Hepatocyte (in vitro differentiated cells): ENCODE results near the gene EPHA10. TPM values are rescaled to one million over a fixed set of nuclear protein-coding genes. Genes with fewer than 3 reads are reported as not detected.

Source experiments
- DNase-seq: peaks from one replicate; pipeline ENCODE4 v3.0.0-alpha.2; 2016; ENCODE audit warnings: low spot score
- H2AFZ ChIP-seq: fragments of 200-600 bp; sonication (generic); 2 replicates; pipeline ENCODE4 v1.6.0; 2016; ENCODE audit warnings: antibody characterized with exemption, mild to moderate bottlenecking
- H3K27ac ChIP-seq: fragments of 200-600 bp; sonication (generic); 2 replicates; pipeline ENCODE4 v1.5.1; 2016; ENCODE audit warnings: mild to moderate bottlenecking
- H3K27me3 ChIP-seq: fragments of 200-600 bp; sonication (generic); 2 replicates; pipeline ENCODE4 v1.6.1; 2016
- H3K36me3 ChIP-seq: fragments of 200-600 bp; sonication (generic); replicated peaks from 2 replicates; pipeline ENCODE4 v1.5.1; 2016; ENCODE audit warnings: low read depth; ENCODE audit not compliant: insufficient read depth
- H3K4me1 ChIP-seq: fragments of 200-600 bp; sonication (generic); 2 replicates; pipeline ENCODE4 v1.5.1; 2016; ENCODE audit warnings: mild to moderate bottlenecking, moderate library complexity; ENCODE audit not compliant: insufficient read depth
- H3K4me2 ChIP-seq: fragments of 200-600 bp; sonication (generic); 2 replicates; pipeline ENCODE4 v1.6.0; 2016
- H3K4me3 ChIP-seq: fragments of 200-600 bp; sonication (generic); 2 replicates; pipeline ENCODE4 v1.5.1; 2016; ENCODE audit warnings: mild to moderate bottlenecking
- H3K79me2 ChIP-seq: fragments of 200-600 bp; sonication (generic); 2 replicates; pipeline ENCODE4 v1.6.0; 2017; ENCODE audit warnings: mild to moderate bottlenecking
- H3K9me2 ChIP-seq: fragments of 200-600 bp; sonication (generic); replicated peaks from 2 replicates; pipeline ENCODE4 v1.6.0; 2017; ENCODE audit warnings: mild to moderate bottlenecking; ENCODE audit not compliant: insufficient read depth
- H3K9me3 ChIP-seq: fragments of 200-600 bp; sonication (generic); 2 replicates; pipeline ENCODE4 v1.5.1; 2016; ENCODE audit warnings: low read depth, mild to moderate bottlenecking
- H4K20me1 ChIP-seq: fragments of 200-600 bp; sonication (generic); 2 replicates; pipeline ENCODE4 v1.6.0; 2016; ENCODE audit warnings: mild to moderate bottlenecking; ENCODE audit not compliant: insufficient read depth, poor library complexity, severe bottlenecking
- EZH2 ChIP-seq: fragments of 200-600 bp; sonication (generic); IDR thresholded peaks from 2 replicates; pipeline ENCODE4 v1.6.1; 2016; ENCODE audit warnings: antibody characterized with exemption, mild to moderate bottlenecking, borderline replicate concordance
- EZH2phosphoT487 ChIP-seq: fragments of 200-600 bp; sonication (generic); IDR thresholded peaks from one replicate; pipeline ENCODE4 v1.6.1; 2018; ENCODE audit warnings: antibody characterized with exemption, mild to moderate bottlenecking, low read depth, moderate library complexity; ENCODE audit not compliant: unreplicated experiment, severe bottlenecking
- WGBS: methylation state at CpG from one replicate; pipeline ENCODE4 v1.1.6; 2016; ENCODE audit warnings: low lambda C conversion rate; ENCODE audit errors: missing lambda C conversion rate; 5-methylcytosine and 5-hydroxymethylcytosine counted together
- polyA plus RNA-seq: library from polyadenylated mRNA; unstranded; fragments of >200 nt; fragmentation: Nextera tagmentation; extraction: Ambion mirVana; gene quantifications from 2 replicates; pipeline ENCODE4 v1.2.1, GENCODE V29; 2016
- total RNA-seq: library from RNA; depleted of rRNA; stranded (reverse); fragments of >200 nt; gene quantifications from 2 replicates; pipeline ENCODE4 v1.2.3, GENCODE V29; 2014
- TF ChIP-seq, protein P1 (sequence below): fragments of 200-600 bp; sonication (generic); IDR thresholded peaks from 2 replicates; pipeline ENCODE4 v1.5.1; 2016; ENCODE audit warnings: antibody characterized with exemption, mild to moderate bottlenecking; ENCODE audit not compliant: poor library complexity

The EPHA10 gene
- total and polyA plus RNA-seq, 2 experiments from 2014 or later: 1.3 to 1.5 TPM

GRCh38 chr1:37807555-37808368 lies 42.8 kb upstream of the EPHA10 start, which contains the start of the genes C1orf122 and YRDC:
Gene C1orf122, plus strand, starts transcription at chr1:37807790. Its CDS starts 615 bp downstream, at chr1:37808405.
Gene YRDC, minus strand, starts transcription at chr1:37808208. Its CDS starts 28 bp downstream, at chr1:37808180.
- no peaks in the 10 kb centered on the region for H3K36me3 ChIP-seq
- H3K79me2 ChIP-seq: peaks cover 32% of the 10 kb centered on the region
- TF ChIP-seq EZH2 (no peak), EZH2phosphoT487 (no peak)
- TF ChIP-seq, protein P1, sequence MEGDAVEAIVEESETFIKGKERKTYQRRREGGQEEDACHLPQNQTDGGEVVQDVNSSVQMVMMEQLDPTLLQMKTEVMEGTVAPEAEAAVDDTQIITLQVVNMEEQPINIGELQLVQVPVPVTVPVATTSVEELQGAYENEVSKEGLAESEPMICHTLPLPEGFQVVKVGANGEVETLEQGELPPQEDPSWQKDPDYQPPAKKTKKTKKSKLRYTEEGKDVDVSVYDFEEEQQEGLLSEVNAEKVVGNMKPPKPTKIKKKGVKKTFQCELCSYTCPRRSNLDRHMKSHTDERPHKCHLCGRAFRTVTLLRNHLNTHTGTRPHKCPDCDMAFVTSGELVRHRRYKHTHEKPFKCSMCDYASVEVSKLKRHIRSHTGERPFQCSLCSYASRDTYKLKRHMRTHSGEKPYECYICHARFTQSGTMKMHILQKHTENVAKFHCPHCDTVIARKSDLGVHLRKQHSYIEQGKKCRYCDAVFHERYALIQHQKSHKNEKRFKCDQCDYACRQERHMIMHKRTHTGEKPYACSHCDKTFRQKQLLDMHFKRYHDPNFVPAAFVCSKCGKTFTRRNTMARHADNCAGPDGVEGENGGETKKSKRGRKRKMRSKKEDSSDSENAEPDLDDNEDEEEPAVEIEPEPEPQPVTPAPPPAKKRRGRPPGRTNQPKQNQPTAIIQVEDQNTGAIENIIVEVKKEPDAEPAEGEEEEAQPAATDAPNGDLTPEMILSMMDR: no peak
- H3K27ac ChIP-seq: peak within 1 kb of the TSS; percentile 96
- peak within 1 kb of the TSS; percentile 54 for H3K4me3 ChIP-seq
- peaks cover 17% of the 10 kb centered on the region for H4K20me1 ChIP-seq
- no peaks in the 10 kb centered on the region for H3K27me3 ChIP-seq
- DNase-seq: peak; percentile 97
- H3K9me3 ChIP-seq: no peaks in the 10 kb centered on the region
- H3K9me2 ChIP-seq: no peaks in the 10 kb centered on the region
- under 1% methylated on average over 69 of the region's 95 CpGs for WGBS
- H3K4me1 ChIP-seq: peaks cover 15% of the 10 kb centered on the region
- peak within 1 kb of the TSS; percentile 41 for H2AFZ ChIP-seq
- H3K4me2 ChIP-seq: peak within 1 kb of the TSS; percentile 97

DNA sequence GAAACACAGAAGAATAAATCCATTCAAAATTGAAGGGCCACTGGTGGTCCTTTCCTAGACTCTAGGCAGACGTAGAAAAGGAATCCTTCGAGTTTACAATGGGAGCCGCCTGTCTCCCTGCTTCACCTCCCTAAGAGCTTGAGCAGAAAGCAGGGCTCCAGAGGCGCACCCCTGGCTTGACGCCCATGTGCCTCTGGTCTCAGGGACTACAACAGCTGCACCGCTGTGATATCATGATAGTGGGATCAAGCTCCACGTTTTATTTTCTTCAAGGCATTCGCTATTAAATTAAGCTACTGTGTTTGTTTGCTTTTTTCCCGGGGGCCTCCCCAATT lies 42.3 kb upstream of the EPHA10 start:
- peaks cover 17% of the 10 kb centered on the region for H4K20me1 ChIP-seq
- peaks cover 32% of the 10 kb centered on the region for H3K79me2 ChIP-seq
- no peaks in the 10 kb centered on the region for H3K36me3 ChIP-seq
- TF ChIP-seq EZH2phosphoT487 (no peak), EZH2 (no peak)
- TF ChIP-seq, protein P1: no peak
- peak overlapping the region; percentile 54 for H3K4me3 ChIP-seq
- DNase-seq: peak; percentile 20
- no peaks in the 10 kb centered on the region for H3K27me3 ChIP-seq
- no peak overlapping the region for H2AFZ ChIP-seq
- peak overlapping the region; percentile 96 for H3K27ac ChIP-seq
- WGBS: 19% methylated on average over 9 of the region's 9 CpGs
- no peaks in the 10 kb centered on the region for H3K9me2 ChIP-seq
- peak overlapping the region; percentile 86 for H3K4me2 ChIP-seq
- H3K9me3 ChIP-seq: no peaks in the 10 kb centered on the region
- peaks cover 15% of the 10 kb centered on the region for H3K4me1 ChIP-seq

DNA sequence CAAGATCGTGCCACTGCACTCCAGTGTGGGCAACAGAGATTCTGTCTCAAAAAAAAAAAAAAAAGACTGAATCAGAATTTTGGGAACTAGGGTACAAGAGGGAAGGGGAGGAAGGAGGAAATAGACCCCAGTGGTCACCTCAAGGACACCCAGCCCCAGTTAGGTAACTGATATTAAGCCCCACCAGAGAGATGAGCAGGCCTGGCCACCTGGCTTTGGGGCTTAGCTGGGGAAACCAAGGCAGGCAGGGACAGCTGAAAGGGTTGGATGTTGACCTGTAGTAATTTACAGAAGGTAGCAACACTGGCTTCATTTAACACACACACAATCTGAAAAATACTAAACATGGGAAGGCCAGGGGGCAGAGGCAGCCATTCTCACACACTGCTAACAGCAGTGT lies 37.5 kb upstream of the EPHA10 start:
- no peak overlapping the region for H2AFZ ChIP-seq
- no peak for DNase-seq
- H3K27ac ChIP-seq: no peak overlapping the region
- no peak overlapping the region for H3K4me3 ChIP-seq
- no peaks in the 10 kb centered on the region for H3K27me3 ChIP-seq
- H3K9me2 ChIP-seq: no peaks in the 10 kb centered on the region
- WGBS: 100% methylated on average over 1 of the region's 1 CpG
- H3K36me3 ChIP-seq: no peaks in the 10 kb centered on the region
- peaks cover 16% of the 10 kb centered on the region for H3K79me2 ChIP-seq
- TF ChIP-seq EZH2phosphoT487 (no peak), EZH2 (no peak)
- TF ChIP-seq, protein P1: no peak
- H3K9me3 ChIP-seq: no peaks in the 10 kb centered on the region
- no peak overlapping the region for H3K4me2 ChIP-seq
- peaks cover 17% of the 10 kb centered on the region for H4K20me1 ChIP-seq
- H3K4me1 ChIP-seq: peaks cover 7% of the 10 kb centered on the region
